Jurkat, Clone E6-1 (cell line): Measurements from ENCODE around the gene CREBL2. TPM values are rescaled to one million over a fixed set of nuclear protein-coding genes. Genes with fewer than 3 reads are reported as not detected.
"Not testable (repeated sequence)": the region's sequence is repeated elsewhere in the genome, so short reads cannot be mapped to it uniquely, and the experiment has no call there.

Source experiments
- DNase-seq: peaks from one replicate; pipeline ENCODE4 v3.0.0-alpha.2; 2011; ENCODE audit warnings: low read depth, low spot score
- H3K4me3 ChIP-seq: 2 replicates; pipeline ENCODE4 v1.5.1; 2011; ENCODE audit warnings: mild to moderate bottlenecking, low read length, control low read depth, moderate library complexity
- polyA plus RNA-seq: library from polyadenylated mRNA; unstranded; fragments of >200 nt; gene quantifications from one replicate; pipeline ENCODE4 v1.2.1, GENCODE V29; 2012; ENCODE audit warnings: missing spikeins; ENCODE audit not compliant: insufficient read length, insufficient read depth

Gene CREBL2, protein sequence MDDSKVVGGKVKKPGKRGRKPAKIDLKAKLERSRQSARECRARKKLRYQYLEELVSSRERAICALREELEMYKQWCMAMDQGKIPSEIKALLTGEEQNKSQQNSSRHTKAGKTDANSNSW
- polyA plus RNA-seq = 4.2 TPM

- peak; percentile 79 for DNase-seq
- peak within 1 kb of the TSS; percentile 84 for H3K4me3 ChIP-seq
These were observed at the start of gene CREBL2 for GRCh38 chr12:12611512-12612306. Gene CREBL2, plus strand, starts transcription at chr12:12611876. Its CDS starts 297 bp downstream, at chr12:12612173.

- DNase-seq = no peak
- peak overlapping the region; percentile 61 for H3K4me3 ChIP-seq
These were observed 49.6 kb upstream of the CREBL2 start for GRCh38 chr12:12562016-12562483.

- peak; percentile 69 for DNase-seq
- H3K4me3 ChIP-seq = peak within 1 kb of the TSS; percentile 61
These were observed 49.0 kb upstream of the CREBL2 start, which contains the start of gene DUSP16 for GRCh38 chr12:12562585-12563261. Gene DUSP16, minus strand, starts transcription at chr12:12562863. Its CDS starts 41,765 bp downstream, at chr12:12521098.

GRCh38 chr12:12563290-12563928, 48.3 kb upstream of the CREBL2 start:
- no peak for DNase-seq
- H3K4me3 ChIP-seq = peak overlapping the region; percentile 61

DNA sequence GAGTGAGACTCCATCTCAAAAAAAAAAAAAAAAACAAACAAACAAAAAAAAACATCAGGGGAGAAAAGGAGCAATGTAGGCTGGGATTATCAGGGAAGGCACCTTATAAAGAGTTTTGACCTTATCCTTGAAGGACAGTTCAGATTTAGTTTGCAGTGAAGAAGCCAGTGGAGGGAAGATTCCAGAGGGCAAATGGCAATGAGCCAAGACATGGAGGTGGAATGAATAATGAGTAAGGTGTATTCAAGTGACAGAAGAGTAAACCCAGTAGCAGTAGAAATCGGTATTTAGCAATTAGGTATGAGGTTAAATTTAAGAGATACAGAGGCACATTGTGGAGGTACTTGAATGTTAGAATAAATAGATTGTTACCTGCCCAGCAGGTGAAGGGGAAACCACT, 46.8 kb upstream of the CREBL2 start:
- no peak overlapping the region for H3K4me3 ChIP-seq
- DNase-seq = no peak

GRCh38 chr12:12565971-12566370, 45.7 kb upstream of the CREBL2 start:
- H3K4me3 ChIP-seq, DNase-seq: not testable (repeated sequence)

DNA sequence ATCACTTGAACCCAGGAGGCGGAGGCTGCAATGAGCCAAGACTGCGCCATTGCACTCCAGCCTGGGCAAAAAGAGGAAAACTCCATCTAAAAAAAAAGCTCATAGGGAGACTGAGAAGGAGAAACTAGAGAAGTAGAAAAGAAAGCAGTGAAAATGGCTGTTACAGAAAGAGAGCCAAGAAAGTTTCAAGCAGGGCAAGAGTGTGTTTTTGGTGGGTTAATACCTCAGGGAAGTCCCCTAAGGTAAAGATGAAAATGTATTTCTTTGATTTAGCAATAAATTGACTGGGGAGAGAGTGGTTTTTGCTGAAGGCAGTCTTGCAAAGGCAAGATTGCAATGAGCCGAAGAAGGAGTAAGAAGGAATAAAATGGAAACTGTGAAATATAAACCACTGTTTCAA, 39.0 kb upstream of the CREBL2 start:
- no peak overlapping the region for H3K4me3 ChIP-seq
- no peak for DNase-seq

DNA sequence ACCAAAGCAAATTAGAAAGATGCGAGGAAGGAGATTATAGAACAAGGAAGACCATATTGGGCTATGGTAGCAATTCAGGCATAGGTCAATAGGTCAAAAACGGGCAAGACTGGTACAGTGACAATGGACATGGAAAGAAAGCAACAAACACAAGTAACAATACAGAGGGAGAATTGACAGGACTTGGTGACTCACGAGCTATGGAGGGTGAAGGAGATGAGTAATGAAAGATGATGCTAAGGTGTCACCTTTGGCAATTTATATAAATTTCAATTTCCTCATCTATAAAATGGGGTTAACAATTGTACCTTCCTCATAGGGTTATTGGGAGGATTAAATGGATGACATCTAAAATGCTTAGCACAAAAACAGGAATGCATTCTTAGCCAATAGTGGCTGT, 33.9 kb upstream of the CREBL2 start:
- H3K4me3 ChIP-seq = no peak overlapping the region
- no peak for DNase-seq

DNA sequence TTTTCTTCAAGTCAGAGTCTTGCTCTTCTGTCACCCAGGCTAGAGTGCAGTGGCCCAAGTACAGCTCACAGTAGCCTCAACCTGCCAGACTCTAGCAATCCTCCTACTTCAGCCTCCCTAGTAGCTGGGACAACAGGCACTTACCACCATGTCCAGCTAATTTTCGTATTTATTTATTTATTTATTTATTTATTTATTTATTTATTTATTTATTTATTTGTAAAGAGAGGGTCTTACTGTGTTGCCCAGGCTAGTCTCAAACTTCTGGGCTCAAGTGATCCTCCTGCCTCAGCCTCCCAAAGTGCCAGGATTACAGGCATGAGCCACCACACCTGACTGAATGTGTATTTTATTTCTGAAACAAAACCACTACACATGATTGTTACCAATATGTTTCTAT, 31.0 kb upstream of the CREBL2 start:
- H3K4me3 ChIP-seq, DNase-seq: not testable (repeated sequence)

DNA sequence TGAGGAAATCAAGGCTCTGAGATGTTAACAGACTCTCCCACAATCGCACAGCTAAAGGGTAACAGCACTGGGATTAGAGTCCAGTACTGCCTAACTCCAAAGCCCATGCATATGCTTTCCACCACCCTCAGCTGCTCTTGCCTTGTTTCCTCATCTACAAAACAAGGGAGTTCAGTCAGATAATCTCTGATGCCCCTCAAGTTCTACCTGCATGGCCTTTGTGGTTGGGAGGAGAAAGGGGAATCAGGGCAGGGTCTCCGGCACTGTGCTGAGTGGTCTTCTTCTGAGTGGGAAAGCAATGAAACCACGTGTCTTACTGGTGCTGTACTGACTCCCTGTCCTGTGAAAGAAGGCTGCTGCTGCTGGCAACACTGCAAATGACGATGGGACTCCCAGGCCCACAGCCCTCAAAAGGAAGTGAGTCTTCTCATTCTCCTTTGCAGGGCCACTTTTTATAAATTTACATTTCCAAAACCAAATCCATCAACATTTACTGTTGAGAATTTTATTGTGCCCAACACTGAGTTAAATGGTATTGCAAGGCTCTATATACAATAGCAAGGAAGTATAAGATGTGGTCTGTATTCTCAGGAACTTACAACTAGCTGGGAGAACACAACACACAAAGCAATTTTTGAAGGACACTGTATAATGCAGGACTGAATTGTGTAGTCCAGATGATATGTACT, 29.3 kb upstream of the CREBL2 start:
- H3K4me3 ChIP-seq = no peak overlapping the region
- DNase-seq = no peak

DNA sequence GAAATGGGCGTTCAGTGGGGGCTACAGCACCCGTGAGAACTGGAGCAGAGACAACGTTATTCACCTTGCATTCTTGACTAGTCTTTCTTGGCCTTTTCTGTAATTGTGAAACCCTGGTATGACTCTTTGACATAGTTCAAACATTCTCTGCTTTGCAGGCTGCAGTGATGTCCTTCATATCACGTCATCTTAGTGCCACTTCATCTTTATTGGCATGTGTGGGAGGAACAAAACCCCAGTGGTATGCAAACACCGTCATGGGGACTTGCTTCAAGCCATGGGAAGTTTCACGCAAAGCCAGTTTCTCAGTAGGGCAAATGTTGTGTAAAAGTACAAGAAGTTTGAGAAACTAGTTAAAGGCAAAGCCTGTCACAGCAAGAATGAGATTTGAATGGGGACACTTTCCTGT, 28.8 kb upstream of the CREBL2 start:
- DNase-seq = no peak

DNA sequence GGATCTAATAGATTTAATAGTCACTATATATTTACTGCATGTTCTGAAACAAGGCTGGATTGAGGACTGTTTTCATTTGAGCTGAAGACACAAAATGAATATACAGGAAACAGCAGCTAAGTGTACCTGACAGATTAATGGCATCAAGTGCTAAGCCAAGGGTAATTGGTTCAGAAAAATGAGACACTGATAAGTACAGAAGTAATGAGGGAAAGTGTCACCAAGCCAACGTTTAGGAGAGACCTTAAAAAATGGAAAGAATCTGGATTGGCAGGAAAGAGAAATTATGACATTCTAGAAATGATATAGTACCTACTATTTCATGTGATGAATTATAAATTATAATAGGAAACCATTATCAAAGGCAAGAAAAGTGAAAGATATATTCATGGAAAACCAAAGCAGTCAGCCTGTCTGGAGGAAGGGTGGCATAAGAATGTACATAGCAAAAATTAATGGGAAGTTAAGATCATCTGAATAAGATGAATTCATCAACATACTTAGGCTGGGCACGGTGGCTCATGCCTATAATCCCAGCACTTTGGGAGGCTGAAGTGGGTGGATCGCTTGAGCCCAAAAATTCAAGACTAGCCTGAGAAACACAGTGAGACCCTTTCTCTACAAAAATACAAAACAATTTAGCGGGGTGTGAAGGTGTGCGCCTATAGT, 28.0 kb upstream of the CREBL2 start:
- H3K4me3 ChIP-seq = no peak overlapping the region
- no peak for DNase-seq

More for the DNA sequence above, 28.8 kb upstream of the CREBL2 start:
- no peak overlapping the region for H3K4me3 ChIP-seq

- no peak overlapping the region for H3K4me3 ChIP-seq
- no peak for DNase-seq
These were observed 26.4 kb upstream of the CREBL2 start for GRCh38 chr12:12585115-12585863.

DNA sequence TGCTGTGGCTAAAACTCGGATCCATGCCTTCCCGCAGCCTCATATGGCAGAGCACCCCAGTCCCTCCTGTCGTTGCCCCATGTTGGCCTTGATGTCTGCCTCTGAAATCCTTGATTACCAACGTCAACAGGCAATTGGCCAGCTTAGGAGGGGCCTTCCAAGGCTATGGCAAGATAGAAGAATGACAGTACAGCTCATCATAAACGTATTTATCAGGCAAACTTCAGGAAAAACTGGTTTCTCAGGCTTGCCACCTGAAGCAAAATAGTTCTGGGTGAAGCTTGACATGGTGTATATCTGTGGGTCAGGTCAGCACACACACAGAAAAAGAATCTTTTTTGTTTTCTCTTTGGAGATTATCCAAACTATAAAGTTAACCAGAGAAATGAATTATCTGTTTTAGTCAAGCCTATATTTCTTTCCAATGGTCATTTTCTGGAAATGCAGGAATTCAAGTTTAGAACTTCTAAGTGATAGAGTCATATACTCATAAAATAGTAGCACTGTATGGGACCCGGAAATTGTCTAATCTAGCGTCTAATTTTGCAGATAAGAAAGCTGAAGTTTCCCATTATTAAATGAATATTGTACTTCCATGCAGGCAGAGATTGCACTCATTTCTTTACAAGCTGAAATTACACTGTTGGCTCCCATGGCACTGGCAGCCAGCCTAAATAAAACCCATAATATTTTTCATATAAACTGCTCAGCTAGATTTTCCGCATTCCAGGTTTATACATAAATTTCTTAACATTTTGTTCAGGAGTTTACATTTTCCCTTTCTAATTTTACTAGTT, 24.6 kb upstream of the CREBL2 start:
- no peak overlapping the region for H3K4me3 ChIP-seq
- no peak for DNase-seq

DNA sequence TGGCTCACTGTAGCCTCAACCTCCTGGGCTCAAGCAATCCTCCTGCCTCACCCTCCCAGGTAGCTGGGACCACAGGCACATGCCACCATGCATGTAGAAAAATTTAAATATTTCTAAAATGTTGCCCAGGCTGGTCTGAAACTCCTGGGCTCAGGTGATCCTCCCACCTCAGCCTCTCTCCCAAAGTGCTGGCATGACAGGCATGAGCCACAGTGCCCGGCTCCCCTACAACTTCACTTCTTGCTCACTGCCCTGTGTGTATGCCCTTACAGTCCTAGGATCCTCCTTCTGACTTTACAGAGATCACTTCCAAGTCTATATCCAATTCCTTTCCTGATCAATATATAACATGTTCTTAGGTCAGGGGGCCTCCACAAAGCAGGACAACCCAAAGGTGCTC, 23.8 kb upstream of the CREBL2 start:
- no peak for DNase-seq
- H3K4me3 ChIP-seq = no peak overlapping the region

- H3K4me3 ChIP-seq, DNase-seq: not testable (repeated sequence)
These were observed 23.2 kb upstream of the CREBL2 start for GRCh38 chr12:12588436-12588835.

DNA sequence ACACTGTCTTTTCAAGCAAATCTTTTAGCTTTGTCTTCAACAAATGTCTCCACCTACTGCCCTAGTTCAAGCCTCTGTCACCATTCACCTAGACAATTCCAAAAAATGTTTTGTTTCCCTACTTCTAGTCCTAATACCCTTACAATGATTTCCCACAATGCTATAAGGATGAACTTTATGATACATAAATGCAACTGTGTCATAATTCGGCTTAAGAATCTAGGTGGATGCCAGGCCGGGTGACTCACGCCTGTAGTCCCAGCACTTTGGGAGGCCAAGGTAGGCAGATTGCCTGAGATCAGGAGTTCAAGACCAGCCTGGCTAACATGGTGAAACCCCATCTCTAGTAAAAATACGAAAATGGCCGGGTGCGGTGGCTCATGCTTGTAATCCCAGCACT, 20.7 kb upstream of the CREBL2 start:
- H3K4me3 ChIP-seq = no peak overlapping the region
- DNase-seq = no peak
